ENCODE results near the gene TRIM56. TPM values are rescaled to one million over a fixed set of nuclear protein-coding genes. Genes with fewer than 3 reads are reported as not detected.

The TRIM56 gene
- total RNA-seq, 1 experiment from 2014 or later: 29.6 TPM

GRCh38 chr7:101124376-101125056, 39.2 kb downstream of the TRIM56 start:
- H3K27me3 Mint-ChIP-seq (ENCODE audit: insufficient read depth, unreplicated experiment): no peaks in the 10 kb centered on the region
- peak; percentile 58 for DNase-seq (ENCODE audit: unreplicated experiment)
- peaks cover 47% of the 10 kb centered on the region for H3K4me1 Mint-ChIP-seq (ENCODE audit: insufficient read depth, unreplicated experiment)
- H3K36me3 Mint-ChIP-seq (ENCODE audit: insufficient read depth, unreplicated experiment): peaks cover 18% of the 10 kb centered on the region
- no peak overlapping the region for H3K27ac Mint-ChIP-seq (ENCODE audit: low read depth, unreplicated experiment)
- POLR2A ChIA-PET: interaction anchor here (1.2 to 1.4 kb wide), 3 partner anchors 11 to 40 kb away, joined by 3 to 7 read pairs (median 3); partner anchors contain the start of gene TRIM56
- no peak for TF ChIP-seq CTCF (IDR thresholded peaks at IDR 0.05; ENCODE audit: unreplicated experiment)
- intact Hi-C loops (cut with micrococcal nuclease): no loop called here
- CTCF ChIA-PET: interaction anchor here (0.6 to 1.5 kb wide), 3 partner anchors 10 to 39 kb away, joined by 3 to 5 read pairs (median 4); partner anchors contain the start of gene TRIM56
- no peak overlapping the region for H3K4me3 Mint-ChIP-seq (ENCODE audit: unreplicated experiment)
- H3K9me3 Mint-ChIP-seq (ENCODE audit: unreplicated experiment): no peaks in the 10 kb centered on the region
- no TSS peak for BruUV-seq (replicated peaks)

GRCh38 chr7:101125989-101126650, 40.8 kb downstream of the TRIM56 start:
- intact Hi-C loops (cut with micrococcal nuclease): loop anchor here (2.0 kb wide), 1 partner anchor 25 kb away; no protein-coding TSS in a partner anchor
- BruUV-seq (replicated peaks): no TSS peak
- ChIA-PET CTCF (interaction anchor here (0.6 to 1.5 kb wide), 8 partner anchors 15 to 228 kb away, joined by 3 to 4 read pairs (median 3); partner anchors contain the start of gene TRIM56), POLR2A (interaction anchor here (0.7 to 3.6 kb wide), 16 partner anchors 9 to 698 kb away, joined by 3 to 24 read pairs (median 4); partner anchors contain the start of genes PLOD3, TRIM56, UFSP1 and ZCWPW1)
- DNase-seq (ENCODE audit: unreplicated experiment): peak; percentile 88
- Mint-ChIP-seq H3K4me1 (ENCODE audit: insufficient read depth, unreplicated experiment) (peaks cover 47% of the 10 kb centered on the region), H3K27ac (ENCODE audit: low read depth, unreplicated experiment) (peak overlapping the region; percentile 85), H3K4me3 (ENCODE audit: unreplicated experiment) (peak overlapping the region; percentile 76), H3K9me3 (ENCODE audit: unreplicated experiment) (no peaks in the 10 kb centered on the region), H3K27me3 (ENCODE audit: insufficient read depth, unreplicated experiment) (no peaks in the 10 kb centered on the region), H3K36me3 (ENCODE audit: insufficient read depth, unreplicated experiment) (peaks cover 22% of the 10 kb centered on the region)
- no peak for TF ChIP-seq CTCF (IDR thresholded peaks at IDR 0.05; ENCODE audit: unreplicated experiment)

- peak within 1 kb of the TSS; percentile 85 for H3K27ac Mint-ChIP-seq (ENCODE audit: low read depth, unreplicated experiment)
- DNase-seq (ENCODE audit: unreplicated experiment): peak; percentile 99
- H3K4me3 Mint-ChIP-seq (ENCODE audit: unreplicated experiment): peak within 1 kb of the TSS; percentile 76
- H3K4me1 Mint-ChIP-seq (ENCODE audit: insufficient read depth, unreplicated experiment): peaks cover 49% of the 10 kb centered on the region
- TF ChIP-seq CTCF (IDR thresholded peaks at IDR 0.05; ENCODE audit: unreplicated experiment): peak; percentile 37
- H3K36me3 Mint-ChIP-seq (ENCODE audit: insufficient read depth, unreplicated experiment): peaks cover 28% of the 10 kb centered on the region
- BruUV-seq (replicated peaks): TSS peak; percentile 19
- intact Hi-C loops (cut with micrococcal nuclease): loop anchor here (2.0 kb wide), 1 partner anchor 26 kb away; no protein-coding TSS in a partner anchor
- no peaks in the 10 kb centered on the region for H3K27me3 Mint-ChIP-seq (ENCODE audit: insufficient read depth, unreplicated experiment)
- H3K9me3 Mint-ChIP-seq (ENCODE audit: unreplicated experiment): no peaks in the 10 kb centered on the region
- CTCF ChIA-PET: interaction anchor here (0.6 to 1.7 kb wide), 7 partner anchors 14 to 229 kb away, joined by 3 to 6 read pairs (median 3); no protein-coding TSS in a partner anchor
- POLR2A ChIA-PET: interaction anchor here (0.7 to 3.6 kb wide), 14 partner anchors 8 to 699 kb away, joined by 3 to 24 read pairs (median 6); partner anchors contain the start of genes PLOD3, TRIM56, ZCWPW1 and ZNHIT1
Observed at GRCh38 chr7:101126651-101127459, 41.6 kb downstream of the TRIM56 start, which contains the start of gene SERPINE1. Gene SERPINE1 (plus strand): TSS chr7:101127104. CDS start chr7:101128394, 1,290 bp downstream.

Measured in MCF 10A (cell line).